ENCODE results near the gene PDC.
"Not testable (repeated sequence)": the region's sequence is repeated elsewhere in the genome, so short reads cannot be mapped to it uniquely, and the experiment has no call there.

Gene PDC

DNA sequence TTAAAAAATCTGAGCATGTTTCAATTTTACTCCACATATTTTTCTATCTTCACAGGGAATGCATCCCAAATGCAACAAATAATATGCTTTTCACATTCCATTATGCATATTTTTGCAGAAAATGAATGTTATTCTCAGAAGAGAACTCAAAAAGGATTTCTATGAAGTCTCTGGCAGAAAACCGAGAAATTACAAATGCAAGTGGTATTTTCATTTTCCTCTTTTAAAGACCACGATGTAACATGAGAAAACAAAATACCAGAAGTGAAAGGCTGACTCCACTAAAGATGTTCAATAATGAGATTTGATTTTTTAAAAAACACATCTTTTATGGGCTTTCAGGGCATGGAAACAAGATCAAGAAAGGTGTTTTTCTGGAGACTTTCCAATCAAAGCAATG is 5.0 kb upstream of the PDC start:
- DNase-seq (ENCODE audit: low read depth in 2 of 2), result no peak

- DNase-seq (ENCODE audit: low read depth in 2 of 2), result not testable (repeated sequence)
Measured at GRCh38 chr1:186465491-186465890, 4.6 kb upstream of the PDC start.

- DNase-seq (ENCODE audit: low read depth in 2 of 2), result no peak
Measured at GRCh38 chr1:186463926-186464325, 3.0 kb upstream of the PDC start.

DNA sequence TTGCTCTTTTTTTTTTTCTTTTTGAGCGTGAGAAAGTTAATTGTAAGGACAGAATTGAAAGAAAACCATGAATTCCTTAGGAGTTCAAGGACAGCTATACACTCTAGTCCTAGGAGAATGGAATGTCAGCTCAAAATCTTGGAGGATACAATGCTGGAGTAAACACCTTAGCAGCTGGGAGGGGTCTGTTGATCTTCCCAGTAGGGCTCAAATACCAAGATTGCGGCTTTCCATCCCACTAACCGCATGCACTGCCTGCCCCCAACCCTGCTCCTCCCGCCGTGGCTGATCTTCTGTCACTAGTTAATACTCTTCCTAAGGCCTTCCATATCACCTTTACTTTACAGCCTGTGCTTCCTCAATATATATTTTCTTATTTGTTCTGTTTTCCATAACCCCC is 2.6 kb upstream of the PDC start:
- no peak for DNase-seq (ENCODE audit: low read depth in 2 of 2)

DNA sequence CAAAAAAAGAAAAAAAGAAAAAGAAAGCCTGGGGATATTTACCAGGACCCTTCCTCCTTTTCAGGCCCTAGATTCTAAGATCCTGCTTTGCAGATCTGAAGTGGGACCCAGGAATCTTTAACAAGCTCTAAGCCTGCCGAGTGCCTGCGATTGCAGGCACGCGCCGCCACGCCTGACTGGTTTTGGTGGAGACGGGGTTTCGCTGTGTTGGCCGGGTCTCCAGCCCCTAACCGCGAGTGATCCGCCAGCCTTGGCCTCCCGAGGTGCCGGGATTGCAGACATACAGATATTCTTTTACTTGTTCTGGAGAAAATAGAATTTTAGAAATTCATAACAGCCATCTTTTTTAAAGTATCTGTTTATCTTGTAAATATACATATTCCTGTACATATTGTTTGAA is 1.8 kb downstream of the PDC start:
- not testable (repeated sequence) for DNase-seq (ENCODE audit: low read depth in 2 of 2)

DNA sequence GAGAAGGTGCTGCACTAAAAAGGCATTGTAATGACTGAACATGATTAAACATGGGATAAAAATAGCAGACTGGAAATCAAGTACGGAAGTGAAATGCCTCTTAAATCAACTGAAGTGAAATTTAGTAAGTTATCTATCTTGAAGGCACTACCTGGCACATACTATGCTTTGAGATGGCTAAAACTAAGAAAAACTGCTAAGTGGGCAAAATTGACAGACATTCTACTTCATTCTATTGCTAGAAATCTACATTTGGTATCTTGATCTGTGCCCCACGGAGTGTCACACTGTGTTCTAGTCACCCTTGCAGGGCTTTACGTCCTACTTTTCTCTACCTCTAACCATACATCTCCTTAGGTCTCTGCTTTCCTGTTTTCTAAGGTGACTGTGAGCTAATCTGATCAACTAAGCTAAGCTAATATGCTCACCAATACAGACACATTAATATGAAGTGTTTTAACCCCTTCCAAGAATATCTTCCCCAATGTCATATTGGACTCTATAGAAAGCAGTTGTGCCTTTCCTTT is 4.1 kb downstream of the PDC start:
- DNase-seq (ENCODE audit: low read depth in 2 of 2), result no peak

- no peak for DNase-seq (ENCODE audit: low read depth in 2 of 2)
Measured at GRCh38 chr1:186454981-186455380, 5.9 kb downstream of the PDC start.

- no peak for DNase-seq (ENCODE audit: low read depth in 2 of 2)
Measured at GRCh38 chr1:186446152-186446551, 14.8 kb downstream of the PDC start.

GRCh38 chr1:186443638-186444037 is 17.3 kb downstream of the PDC start:
- no peak for DNase-seq (ENCODE audit: low read depth in 2 of 2)

- DNase-seq (ENCODE audit: low read depth in 2 of 2), result no peak
Measured at GRCh38 chr1:186442651-186443375, 18.1 kb downstream of the PDC start.

GRCh38 chr1:186440584-186440983 is 20.3 kb downstream of the PDC start:
- DNase-seq (ENCODE audit: low read depth in 2 of 2), result no peak

DNA sequence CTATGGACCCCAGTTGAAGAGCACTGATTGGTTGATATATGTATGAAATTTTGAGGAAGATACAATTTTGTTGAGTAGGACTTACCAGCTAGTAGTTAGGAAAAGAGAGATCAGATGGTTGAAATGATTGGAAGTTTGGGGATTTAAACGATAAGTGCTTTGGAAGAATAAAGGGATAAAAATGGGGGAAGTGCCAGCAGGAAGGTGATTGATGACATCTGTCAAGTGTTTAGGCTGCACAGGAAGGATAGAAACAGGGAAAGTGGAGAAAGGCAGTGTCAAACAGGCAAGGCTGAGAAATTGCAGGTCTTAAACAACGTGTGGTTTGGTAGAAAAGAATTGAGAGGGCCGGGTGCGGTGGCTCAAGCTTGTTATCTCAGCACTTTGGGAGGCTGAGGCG is 22.3 kb downstream of the PDC start:
- DNase-seq (ENCODE audit: low read depth in 2 of 2), result no peak

GRCh38 chr1:186435336-186435735 is 25.6 kb downstream of the PDC start:
- no peak for DNase-seq (ENCODE audit: low read depth in 2 of 2)

DNA sequence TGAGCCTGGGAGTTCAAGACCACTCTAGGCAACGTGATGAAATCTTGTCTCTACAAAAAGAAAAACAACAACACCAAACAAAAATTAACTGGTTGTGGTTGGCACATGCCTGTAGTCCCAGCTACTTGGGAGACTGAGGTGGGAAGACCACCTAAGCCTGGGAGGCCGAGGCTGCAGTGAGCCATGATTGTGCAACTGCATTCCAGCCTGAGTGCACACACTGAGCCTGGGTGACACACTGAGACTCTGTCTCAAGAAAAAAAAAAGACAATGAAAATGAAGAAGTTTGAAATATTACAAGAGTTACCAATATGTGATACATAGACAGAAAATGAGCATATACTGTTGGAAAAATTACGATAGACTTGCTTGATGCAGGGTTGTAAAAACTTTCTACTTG is 31.9 kb downstream of the PDC start:
- DNase-seq (ENCODE audit: low read depth in 2 of 2), result no peak

DNA sequence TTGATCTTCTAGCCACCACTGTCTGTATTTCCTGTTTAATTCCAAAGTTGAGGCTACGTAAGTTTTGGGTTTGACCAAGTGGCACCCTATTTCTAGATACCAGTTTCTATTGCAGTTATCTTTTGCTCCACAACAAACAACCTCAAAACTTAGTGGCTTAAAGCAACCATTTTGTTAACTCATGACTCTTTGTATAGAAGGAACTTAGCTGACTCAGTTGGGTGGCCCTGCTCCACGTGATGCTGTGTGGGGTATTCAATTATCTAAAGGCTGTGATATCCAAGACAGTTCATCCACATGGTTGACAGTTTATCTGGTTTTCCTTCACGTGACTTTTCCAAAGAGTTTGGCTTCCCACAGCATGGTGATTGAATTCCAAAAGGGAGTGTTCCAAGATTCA is 34.8 kb downstream of the PDC start:
- DNase-seq (ENCODE audit: low read depth in 2 of 2), result no peak

DNA sequence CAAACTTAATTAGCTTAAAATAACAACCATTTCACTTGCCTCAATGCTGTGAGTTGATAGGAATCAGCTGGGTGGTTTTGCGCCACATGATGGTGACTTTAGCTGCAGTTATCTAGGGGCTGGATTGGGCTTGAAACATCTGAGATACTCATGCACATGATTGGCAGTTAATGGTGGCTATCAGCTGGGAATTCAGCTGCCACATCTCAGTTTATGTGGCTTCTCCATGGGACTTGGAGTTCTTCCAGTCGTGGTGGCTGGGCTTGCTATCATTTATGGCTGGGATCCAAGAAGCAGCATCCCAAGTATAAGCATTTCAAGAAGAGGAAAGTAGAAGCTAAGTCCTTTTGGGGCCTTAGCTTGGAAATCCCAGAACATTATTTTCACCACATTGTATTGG is 36.4 kb downstream of the PDC start:
- no peak for DNase-seq (ENCODE audit: low read depth in 2 of 2)

- DNase-seq (ENCODE audit: low read depth in 2 of 2), result no peak
Measured at GRCh38 chr1:186421446-186421845, 39.5 kb downstream of the PDC start.

DNA sequence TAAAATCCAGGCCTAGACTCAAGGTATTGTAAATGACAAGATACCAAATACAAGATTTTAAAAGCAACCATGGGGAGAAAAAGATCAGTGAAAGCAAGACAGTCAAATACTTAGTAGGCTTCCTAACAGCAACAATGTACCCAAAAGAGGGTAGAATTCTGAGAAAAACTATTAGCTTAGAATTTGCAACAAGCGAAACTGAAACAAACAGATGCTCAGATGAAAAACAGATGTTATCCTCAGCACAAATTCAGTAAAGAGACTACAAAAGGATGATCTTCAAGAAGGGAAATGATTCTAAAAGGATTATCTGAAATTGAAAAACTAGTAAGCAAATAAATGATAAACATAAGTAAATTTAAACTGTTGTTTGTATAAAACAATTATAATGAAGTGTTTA is 40.0 kb downstream of the PDC start:
- no peak for DNase-seq (ENCODE audit: low read depth in 2 of 2)

DNA sequence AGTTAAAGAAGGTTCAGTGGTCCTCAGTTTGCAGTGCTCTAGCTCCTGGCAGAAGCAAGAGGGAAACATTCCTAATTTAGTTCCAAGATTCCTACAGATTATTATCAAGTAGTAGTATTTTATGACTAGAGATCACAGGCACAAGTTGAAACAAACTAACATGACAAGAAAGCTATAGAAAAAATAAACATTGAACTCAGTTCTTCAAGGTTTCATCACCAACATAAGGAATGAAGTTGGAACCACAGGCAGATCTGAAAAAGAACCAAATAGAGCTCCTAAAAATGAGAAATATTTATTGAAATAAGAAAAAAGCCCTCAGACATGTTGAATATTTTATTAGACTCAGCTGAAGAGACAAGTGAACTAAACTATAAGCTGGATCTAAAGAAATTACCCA is 40.6 kb downstream of the PDC start:
- DNase-seq (ENCODE audit: low read depth in 2 of 2), result no peak

DNA sequence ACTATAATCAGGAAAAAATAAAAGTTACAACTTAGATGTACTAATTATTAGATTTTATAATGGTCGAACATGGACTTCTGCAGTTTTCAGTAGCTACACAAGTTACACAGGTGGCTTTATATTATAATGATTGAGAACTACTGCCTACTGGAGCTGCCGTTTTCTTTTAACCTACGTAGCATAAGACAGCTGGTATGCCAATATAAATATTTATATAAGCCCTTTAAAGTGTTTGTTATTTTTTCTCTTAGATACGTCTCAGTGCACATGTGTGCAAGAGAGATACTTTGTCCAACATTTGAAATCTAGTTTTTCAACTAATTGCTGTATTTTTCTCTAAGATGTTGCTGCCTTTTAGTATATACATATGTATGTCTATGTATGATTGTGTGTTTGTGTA is 42.4 kb downstream of the PDC start:
- no peak for DNase-seq (ENCODE audit: low read depth in 2 of 2)

GRCh38 chr1:186413319-186413718 is 47.6 kb downstream of the PDC start:
- no peak for DNase-seq (ENCODE audit: low read depth in 2 of 2)

- DNase-seq (ENCODE audit: low read depth in 2 of 2), result no peak
Measured at GRCh38 chr1:186409091-186409490, 51.8 kb downstream of the PDC start.

DNA sequence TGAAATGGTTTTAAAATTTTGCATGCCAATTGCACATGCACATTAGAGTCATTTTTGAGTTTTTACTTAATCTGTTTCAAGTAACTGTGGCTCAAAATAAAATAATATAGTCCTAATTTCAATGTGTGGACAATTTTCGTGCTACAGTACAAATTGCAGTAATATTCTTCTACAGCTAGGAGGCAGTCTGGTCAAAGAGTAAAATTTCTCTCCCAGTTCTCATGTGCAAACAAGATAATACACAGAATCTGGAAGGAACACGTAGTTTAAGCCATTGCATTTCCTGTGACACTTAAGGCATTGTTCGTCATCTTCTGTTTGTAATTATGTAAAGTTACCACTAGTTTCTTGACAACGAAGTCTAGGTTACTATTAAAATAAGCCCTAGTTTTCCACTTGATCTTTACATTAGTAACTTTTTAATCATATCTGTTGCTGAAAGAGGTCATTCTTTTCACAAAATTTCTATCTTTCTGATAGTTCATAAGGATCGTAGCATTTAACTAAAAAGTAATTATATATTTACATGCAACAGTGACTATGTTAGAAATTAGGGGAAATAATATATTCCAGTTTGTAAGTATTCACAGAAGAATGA is 56.4 kb downstream of the PDC start:
- no peak for DNase-seq (ENCODE audit: low read depth in 2 of 2)

DNA sequence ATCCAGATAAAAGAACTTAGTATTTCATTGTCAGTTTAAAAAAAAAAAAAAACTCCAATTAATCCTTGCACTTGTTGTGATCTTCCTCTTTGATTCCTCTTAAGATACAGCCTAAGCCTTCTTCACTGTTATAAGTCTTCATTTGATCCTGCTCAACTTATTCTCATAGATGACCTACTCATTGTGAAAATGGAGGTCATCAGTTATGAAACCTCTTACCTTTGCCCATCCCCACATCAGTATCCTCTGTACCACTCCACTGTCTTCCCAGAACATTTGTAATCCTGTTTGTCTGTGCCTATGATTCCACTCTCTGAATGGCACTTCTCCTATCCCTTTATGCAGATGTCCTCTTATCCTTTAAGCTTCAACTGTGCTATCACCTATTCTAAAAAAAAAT is 57.3 kb downstream of the PDC start:
- DNase-seq (ENCODE audit: low read depth in 2 of 2), result no peak

All from stimulated activated CD8-positive, alpha-beta memory T cell treated with anti-CD3 and anti-CD28 coated beads, Interleukin-2, amount 100 ng/mL, for 48 hours (primary cell).